NCI-H82 (cell line): ENCODE results near the gene NUAK1.

Source experiments
- DNase-seq: peaks from one replicate; lab custom pipeline; 2025; lab: John Stamatoyannopoulos, UW

NUAK1 gene

DNA sequence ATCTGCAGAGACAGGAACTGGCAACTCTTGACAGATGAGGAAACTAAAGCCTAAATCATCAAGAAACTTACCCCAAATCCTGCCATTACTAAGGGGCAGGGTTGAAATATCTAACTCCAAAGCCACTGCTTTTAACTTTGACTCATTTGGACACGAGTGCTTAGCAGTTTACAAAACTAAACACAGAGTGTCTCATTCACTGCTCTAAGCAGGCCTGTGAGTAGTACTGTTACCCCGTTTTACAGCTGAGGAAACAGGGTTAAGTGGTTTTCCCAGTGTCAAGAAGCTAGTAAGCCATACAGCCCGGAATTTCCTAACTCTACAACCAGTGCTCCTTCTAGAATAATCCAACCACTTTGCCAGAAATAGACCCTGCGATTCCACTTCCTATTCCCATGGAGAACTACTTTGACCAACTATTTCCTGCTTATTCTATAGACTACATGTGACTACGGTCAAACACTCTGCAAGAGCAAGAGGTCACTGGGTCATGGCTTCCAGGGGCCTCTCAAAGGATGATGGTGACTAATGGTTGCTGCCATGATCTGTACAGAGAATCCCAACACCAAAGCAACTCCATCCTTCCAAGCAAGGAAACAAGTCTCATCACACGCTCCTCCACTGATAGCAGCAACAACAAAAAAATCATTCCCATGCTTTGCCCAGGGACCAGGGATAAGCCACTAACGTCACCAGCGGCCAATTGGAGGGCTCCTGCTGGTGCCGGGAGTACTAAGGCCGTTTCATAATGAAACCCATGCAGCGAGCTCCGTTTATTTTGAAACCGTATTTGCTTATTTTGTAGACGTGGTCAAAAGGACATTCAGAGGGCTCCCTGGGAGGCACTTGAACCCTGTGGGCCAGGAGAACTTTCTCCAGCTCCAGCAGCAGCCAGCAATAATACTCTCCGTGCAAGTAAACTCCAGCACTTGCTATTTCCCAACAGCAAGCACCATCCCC, 56.3 kb downstream of the NUAK1 start:
- no peak for DNase-seq

DNA sequence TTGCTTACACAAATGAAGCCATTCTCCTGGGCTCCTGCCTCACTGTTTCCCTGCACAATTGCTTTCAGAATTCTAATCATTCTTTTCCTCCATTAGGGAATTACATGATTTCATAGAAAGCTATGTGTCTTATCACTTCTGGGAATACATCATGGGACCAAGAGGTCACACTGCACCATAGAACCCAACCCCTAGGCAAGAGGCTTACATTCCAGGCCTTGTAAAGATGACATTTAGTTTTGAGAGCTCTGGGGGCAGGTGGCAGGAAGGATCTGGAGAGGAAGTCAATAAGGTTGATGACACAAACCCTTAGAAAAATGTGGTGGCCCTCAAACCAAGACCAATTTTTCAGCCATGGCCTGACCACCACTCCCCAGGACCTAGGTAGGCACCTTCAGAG, 57.1 kb downstream of the NUAK1 start:
- DNase-seq = no peak

- DNase-seq = no peak
Observed at GRCh38 chr12:106080791-106081170, 58.0 kb downstream of the NUAK1 start.

- DNase-seq = no peak
Observed at GRCh38 chr12:106080041-106080790, 58.5 kb downstream of the NUAK1 start.

DNA sequence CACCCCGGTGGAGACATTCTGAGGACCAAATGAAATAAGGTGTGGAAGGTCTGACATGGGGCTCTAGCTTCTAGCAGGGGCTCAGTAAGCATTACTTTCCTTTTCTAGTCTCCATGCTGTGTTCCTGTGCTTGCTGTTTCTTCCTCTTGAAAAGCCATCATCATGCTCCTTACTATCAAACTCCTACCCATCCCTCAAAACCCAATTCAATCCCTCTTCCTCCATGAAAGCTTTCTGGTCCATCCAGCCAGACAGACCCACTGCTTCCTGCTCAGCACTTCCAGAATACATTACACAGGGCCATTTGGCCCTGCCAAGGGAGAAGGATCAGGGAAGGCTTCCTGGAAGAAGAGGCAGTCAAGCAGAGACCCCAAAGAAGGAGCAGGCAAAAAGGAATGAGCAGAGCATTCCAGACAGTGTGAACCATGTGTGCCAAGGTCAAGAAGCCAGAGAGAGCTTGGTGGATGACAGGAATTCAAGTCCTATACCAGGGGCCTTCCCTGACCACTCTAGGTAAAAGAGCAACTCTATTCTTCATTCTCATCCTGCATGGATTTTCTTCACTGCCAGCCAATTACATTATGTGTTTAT, 59.5 kb downstream of the NUAK1 start:
- no peak for DNase-seq

DNA sequence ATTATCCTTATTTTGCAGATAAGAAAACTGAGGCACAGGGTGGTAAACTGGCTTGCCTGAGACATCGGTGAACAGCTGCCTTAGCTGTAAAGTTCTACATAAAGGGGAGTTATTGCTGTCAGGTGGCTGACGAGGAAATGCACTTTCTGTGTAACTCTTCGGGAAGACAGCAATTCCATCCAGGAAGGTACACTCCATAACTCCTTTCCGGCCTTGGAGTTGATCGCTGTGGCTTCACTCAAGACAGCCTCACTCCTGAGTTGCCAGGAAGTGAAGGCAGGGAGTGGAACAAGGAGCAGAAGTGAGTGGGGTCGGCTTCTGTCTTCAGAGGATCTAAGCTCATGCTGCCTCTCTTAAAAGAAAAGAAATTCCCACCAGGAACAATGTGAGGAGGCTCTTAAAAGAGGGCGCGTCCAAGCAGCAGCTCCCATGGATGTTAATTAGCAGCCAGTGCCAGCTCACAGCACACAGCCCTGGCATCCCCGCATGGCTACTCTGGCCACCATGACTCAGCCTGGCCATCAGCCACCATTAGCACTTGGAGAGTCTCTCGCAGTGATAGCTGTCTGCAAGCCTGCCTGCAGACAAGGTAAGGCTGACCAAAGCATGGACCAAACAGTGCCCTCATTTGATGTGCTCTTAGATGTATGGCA, 60.3 kb downstream of the NUAK1 start:
- DNase-seq = no peak

- DNase-seq = no peak
Observed at GRCh38 chr12:106074706-106075392, 63.9 kb downstream of the NUAK1 start.

- DNase-seq = no peak
Observed at GRCh38 chr12:106074361-106074705, 64.4 kb downstream of the NUAK1 start.

GRCh38 chr12:106073179-106073578, 65.6 kb downstream of the NUAK1 start:
- DNase-seq = no peak

- no peak for DNase-seq
Observed at GRCh38 chr12:106072751-106073150, 66.0 kb downstream of the NUAK1 start.

- no peak for DNase-seq
Observed at GRCh38 chr12:106071686-106072085, 67.1 kb downstream of the NUAK1 start.

- no peak for DNase-seq
Observed at GRCh38 chr12:106070611-106071010, 68.1 kb downstream of the NUAK1 start.

GRCh38 chr12:106070147-106070546, 68.6 kb downstream of the NUAK1 start:
- DNase-seq = no peak

DNA sequence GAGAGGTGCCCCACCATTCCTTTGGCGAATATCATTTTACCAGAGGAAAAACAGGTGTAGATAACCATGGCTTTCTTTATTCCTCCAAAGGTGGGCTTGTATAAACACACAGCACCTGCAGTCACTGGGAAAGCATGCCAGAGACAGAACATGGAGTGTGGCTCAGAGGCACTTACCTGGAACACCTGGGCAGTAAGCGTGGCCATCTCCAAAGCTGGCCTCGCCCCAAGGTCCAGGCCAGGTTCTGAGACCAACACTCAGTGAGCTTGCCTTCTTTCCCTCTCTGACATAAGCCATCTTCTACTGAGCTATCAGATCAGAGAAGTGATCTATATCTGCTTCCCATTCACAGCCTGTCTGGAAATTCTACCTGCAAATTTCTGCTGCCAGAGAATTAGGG, 70.5 kb downstream of the NUAK1 start:
- no peak for DNase-seq

DNA sequence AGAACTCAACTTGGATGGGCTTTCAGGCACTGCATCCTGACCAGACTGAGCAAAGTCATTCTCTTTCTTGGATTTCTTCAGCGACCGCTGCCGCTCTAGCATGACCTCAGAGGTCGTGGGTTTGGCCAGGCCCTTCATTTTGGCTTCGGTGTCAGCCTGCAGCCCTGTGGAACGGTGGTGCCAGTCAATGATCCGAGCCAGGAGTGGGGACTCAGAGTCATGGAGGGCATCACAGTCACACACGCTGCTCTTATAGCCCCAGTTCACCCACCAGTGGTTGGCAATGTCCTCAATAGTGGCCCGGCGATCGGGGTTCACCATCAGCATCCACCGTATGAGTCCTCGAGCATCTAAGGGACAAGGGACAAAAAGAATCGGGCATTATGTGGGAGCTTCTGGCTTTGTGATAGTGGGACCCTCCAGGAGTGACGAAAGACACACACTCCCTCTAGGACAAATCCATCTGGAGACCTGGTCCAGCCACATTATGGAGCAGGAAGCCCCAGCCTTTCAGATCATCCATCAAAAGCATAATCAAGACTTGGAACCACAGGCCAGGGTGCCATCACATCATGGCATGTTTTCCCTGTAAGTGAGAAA, 71.0 kb downstream of the NUAK1 start:
- no peak for DNase-seq

GRCh38 chr12:106066726-106067325, 71.9 kb downstream of the NUAK1 start:
- DNase-seq = no peak

- DNase-seq = no peak
Observed at GRCh38 chr12:106066051-106066705, 72.6 kb downstream of the NUAK1 start.

GRCh38 chr12:106065506-106065905, 73.2 kb downstream of the NUAK1 start:
- DNase-seq = no peak

GRCh38 chr12:106064721-106065021, 74.1 kb downstream of the NUAK1 start:
- DNase-seq = no peak
